GM19395 (cell line): ENCODE data around the gene RHBDD1.
A peak's percentile ranks its signal among the peaks of the same experiment; 100 is the strongest.

ENCODE experiments used
- ATAC-seq: cut with Tn5 transposase; IDR thresholded peaks from one replicate; pipeline ENCODE4 v1.9.1; 2021; ENCODE audit warnings: mild to moderate bottlenecking, moderate library complexity; ENCODE audit not compliant: unreplicated experiment

RHBDD1 gene, protein sequence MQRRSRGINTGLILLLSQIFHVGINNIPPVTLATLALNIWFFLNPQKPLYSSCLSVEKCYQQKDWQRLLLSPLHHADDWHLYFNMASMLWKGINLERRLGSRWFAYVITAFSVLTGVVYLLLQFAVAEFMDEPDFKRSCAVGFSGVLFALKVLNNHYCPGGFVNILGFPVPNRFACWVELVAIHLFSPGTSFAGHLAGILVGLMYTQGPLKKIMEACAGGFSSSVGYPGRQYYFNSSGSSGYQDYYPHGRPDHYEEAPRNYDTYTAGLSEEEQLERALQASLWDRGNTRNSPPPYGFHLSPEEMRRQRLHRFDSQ

DNA sequence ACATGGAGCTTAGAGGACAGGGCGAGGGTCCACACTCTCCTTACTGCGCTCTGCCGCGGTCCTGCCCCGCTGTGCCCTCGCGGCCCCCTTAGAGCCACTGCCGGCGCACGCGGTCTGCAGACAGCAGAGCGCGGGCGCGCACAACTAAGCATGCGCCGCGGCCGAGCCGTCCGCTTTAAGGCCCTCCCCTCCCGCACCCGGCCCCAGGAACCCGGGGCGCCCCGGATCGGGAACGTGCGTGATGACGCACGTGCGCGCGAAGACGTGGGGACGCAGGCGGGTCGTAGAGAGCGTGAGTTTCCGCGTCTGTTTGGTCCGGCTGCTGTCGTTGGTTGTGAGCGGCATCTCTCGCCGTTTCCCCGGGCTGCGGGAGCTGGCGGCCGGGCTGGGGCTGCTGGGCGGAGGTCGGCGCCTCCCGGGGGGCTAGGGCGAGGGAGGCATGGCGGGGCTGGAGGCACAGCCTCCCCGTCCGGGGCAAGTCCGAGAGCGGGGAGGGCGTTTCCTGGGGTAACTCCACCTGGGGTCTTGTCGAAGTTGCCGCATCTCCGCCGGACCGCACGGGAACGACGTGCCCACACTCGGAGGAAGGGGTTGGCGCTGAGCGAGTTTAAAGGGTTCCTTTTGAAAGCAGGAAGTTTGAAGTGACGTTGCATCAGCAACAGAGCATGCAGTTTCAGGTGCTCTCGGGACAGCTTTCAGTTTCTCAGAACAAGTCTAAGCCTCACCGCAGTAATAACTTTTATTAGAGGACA lies at the start of gene RHBDD1:
Gene RHBDD1 (plus strand): TSS at position 259 of the 752 bp plus-strand sequence. CDS start 28,640 bp downstream, outside the sequence.
- peak; percentile 89 for ATAC-seq

DNA sequence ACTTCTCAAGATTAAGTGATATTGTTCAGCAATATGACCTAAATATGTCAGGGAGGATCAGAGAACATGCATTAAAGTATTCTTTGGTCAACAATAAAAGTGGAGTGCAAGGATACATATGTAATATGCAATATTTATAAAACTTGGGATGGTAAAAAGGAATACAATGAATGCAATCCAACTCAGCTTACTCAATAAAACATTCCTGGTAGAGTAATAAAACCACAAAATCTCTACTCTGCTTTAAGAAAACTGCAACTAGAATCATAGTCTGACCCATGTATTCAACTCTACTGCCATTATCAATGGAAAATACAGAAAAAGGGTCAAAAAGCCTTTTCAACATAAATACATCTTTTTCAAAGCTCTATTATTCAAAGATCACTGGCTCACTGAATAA lies 47.8 kb upstream of the RHBDD1 start:
- no peak for ATAC-seq

DNA sequence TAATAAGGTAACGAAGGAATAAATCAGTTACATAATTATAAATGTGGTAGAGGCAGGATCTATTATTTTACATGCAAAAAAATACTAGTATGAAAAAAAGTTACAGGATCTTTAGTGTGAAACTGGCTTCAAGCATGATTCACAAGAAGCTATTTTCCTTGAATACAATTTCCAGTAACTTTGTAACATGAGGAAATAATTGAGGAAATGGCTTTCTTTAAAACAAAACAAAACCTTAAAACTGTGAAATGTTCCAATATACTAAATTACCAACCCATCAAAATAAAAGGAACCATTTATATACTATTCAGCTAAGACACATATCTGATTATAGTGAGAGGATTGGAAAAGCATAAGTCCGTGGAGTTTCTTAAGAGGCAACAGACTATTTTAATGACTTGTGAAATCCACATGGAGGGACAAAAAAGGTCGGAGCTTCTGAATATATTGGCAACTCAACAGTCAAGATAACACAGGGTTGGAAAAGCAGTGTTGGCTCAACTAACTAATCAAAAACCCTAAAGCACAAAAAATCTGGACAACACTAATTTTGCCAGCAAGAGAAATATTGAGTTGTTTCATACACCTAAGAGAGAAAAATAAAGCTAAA lies 46.9 kb upstream of the RHBDD1 start:
- no peak for ATAC-seq

DNA sequence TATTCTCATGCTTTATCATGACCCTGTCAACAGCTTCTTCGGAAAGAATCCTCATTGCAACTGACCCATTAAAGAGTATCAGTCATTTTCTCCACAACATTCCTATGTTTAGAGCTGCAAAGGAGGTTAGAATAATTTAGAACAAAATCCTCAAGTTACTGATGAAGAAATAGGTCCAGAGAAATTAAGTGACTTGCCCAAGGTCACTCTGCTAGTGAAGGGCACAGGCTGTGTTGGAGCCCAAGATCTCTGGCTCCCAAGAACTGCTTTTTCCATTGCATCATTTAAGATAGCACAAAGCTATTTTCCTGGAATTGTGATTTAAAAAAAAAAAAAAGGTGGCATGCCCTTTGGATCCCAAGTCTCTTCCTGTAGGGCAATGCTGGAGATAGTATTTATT lies 45.8 kb upstream of the RHBDD1 start:
- ATAC-seq, result no peak

DNA sequence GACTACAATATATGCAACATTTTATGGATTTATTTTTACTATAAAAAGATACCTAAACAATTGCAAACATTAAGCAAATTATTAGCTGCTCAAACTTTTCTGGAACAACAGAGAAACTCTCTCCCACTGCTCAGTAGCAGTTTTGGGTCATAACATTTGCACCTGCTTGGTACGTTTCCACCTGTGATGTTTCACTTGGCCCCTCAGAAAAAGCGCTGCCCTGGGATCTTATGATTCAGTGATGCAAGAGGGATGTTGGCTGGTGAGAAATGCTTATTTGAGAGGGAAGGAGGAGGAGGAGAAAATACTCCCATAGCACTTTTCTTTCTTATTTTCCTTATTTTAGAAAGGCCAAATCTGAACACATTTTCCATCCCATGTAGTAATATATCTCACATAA lies 45.4 kb upstream of the RHBDD1 start:
- no peak for ATAC-seq

DNA sequence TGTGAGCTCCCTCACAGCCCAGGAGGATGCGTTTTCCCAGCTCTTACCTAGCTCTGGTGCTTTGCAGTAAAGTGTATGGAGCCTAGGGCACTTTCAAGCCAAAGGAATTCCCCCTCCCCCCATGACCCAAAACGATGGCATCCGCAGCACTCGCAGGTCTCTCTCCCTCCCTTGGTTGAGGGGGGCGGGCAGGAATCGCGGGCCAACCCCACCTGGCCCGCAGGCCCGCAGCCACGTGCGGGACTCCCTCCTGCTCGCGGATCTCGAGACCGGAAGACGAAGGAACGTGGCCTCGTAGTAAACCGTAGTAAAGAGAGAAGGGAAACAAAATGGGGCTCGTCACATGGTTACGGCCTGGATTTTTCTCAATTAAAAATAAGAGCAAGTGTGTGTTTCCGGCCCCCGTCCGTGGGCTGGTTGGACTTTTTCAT lies 44.8 kb upstream of the RHBDD1 start:
- peak; percentile 83 for ATAC-seq

DNA sequence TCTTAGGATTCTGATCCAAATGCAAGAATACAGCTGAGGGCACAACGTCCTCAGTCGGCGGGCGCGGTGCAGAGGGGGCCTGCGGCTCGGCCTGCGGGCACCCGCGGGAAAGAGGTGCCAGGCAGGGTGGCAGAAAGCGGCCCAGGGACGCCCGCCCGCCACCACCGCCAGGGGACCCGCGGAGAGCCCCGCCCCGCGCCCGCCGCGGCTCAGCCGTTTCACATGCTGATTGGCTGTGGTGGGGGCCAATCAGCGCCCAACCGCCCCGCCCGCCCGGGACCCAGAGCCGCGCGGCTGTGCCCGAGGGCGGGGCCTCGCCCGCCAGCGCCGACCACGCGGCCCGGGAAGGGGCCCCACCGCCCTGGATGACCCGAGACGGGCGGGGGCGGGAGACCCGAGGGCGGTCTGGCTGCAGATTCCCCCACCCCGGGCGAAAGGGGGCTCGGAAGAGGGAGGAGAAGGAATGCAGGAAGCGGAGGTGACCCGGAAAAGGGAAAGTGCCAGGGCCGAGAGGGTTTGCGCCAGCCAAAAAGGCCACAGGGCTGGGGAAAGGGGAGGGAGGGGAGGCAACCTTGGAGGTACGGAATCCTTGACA lies 44.3 kb upstream of the RHBDD1 start:
- ATAC-seq, result peak; percentile 97

DNA sequence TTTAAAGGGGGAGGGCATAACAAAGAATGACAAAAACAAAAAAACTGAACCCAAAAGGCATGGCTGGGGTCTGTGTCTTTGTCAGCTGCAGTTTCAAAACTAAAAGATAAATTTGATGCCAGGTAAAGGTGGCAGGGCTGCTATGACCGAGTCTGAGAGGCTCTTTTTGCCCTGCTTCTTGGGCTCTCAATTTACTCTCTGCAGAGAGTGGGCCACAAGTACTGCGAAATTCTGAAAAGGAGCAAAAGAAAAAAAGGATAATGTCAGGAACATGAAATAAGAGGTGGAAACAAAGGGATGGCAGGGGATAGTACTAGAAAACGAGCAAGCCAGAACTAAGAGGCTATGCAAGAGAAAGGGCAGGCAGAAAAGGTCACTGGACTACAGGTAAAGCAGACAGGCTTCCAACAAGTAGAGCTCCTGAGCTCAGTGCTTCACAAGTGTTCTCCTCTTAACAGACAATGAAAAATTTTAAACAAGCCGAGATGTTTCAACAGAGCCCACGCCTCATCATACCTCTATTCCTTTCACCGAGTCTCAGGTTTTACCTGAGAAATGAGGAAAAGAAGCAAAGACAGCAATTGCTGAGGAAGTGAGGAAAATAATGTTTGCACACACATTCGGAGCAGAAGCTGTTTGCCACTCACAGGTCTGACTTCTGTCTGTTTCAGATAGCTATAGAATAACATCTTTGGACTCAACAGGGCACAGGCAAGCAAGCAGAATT lies 43.5 kb upstream of the RHBDD1 start:
- no peak for ATAC-seq

DNA sequence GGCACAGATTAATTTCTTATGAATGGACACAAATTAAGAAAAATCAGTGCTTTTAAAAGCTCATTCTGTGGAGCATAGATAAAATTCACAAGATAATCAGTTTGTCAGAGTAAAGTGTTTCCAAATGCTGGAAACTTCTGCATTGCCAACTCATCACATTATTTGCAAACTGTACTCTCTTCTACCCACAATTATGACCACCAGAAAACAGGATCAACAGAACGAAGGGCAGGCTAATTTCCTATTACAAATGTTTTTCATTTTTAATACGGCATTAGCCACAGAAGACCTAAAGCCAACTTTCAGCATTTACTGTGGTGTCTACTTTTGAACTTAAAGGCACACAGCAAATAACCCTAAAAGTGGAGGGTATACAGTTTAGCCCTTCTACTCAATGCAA lies 42.2 kb upstream of the RHBDD1 start:
- ATAC-seq, result no peak

DNA sequence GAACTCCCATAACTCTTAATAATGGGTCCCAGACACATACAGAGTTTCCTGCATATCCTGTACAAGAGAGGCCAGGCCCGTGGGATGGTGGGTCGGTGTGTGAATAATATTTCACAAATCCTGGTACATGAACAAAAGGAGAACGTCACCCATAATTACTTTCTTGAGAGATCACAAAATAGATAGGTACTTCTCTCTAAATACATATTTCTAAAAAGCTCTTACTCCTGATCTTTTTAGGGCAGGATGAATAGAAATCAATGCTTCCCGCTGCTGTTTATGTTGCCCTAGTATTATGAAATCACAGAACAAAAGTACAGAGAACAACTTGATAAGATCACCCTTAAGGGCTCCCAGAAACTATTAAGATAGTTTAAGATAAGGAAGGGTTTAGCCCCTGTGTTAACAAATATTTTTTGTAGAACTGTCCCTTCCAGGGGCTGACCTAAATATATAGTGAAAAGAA lies 41.6 kb upstream of the RHBDD1 start:
- no peak for ATAC-seq

DNA sequence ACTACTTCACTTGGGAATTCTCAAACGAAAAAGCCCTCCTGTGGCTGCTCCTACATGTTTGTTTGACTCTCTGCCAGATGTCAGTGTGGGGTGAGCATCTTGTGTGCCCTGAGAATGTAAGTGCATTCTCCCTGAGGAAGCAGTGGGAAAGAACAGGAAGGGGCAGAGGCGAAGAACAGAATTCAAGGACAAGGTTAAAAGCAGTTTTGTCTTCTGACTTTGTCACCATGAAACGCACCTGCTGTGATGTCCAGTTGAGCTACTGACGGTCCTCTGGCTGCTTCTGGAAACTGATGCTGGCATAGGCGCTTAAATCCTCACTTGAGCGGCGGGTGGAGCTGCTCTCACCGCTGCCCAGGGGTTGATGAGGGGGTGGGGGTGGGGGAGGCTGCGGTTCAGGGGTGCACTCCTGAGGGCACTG lies 41.1 kb upstream of the RHBDD1 start:
- no peak for ATAC-seq

DNA sequence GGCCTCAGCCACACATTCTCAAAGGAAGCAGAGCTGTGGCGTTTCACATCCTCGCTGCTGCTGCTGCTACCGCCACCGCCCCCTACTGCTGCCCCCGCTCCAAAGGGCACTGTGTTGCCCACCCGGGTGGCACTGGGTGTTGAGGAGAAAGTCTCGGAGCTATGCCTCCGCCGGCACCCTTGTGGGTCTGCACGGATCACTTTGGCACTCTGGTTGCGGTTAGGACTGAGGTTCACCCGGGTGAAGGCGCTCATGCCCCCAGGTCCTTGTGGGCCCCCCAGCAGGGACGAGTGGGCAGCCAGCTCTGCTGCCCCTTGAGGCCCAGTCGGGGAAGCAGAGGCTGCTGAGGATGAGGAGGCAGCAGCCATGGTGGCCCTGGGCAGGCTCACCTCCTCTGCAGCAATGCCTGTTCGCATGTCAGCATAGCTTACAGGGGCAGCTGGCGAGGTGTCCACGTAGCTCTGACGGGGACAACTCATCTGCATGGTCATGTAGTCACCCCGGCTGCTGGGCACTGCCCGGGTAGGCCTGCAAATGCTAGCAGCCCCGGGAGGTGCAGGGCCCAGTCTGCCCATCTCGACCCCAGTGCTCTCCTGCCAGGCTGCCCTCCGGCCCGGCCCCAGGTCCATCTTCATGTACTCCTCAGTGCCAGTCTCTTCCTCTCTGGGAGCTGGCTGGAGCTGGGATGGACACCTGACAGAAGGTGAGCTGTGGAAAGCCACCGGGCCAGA lies 40.4 kb upstream of the RHBDD1 start:
- no peak for ATAC-seq

DNA sequence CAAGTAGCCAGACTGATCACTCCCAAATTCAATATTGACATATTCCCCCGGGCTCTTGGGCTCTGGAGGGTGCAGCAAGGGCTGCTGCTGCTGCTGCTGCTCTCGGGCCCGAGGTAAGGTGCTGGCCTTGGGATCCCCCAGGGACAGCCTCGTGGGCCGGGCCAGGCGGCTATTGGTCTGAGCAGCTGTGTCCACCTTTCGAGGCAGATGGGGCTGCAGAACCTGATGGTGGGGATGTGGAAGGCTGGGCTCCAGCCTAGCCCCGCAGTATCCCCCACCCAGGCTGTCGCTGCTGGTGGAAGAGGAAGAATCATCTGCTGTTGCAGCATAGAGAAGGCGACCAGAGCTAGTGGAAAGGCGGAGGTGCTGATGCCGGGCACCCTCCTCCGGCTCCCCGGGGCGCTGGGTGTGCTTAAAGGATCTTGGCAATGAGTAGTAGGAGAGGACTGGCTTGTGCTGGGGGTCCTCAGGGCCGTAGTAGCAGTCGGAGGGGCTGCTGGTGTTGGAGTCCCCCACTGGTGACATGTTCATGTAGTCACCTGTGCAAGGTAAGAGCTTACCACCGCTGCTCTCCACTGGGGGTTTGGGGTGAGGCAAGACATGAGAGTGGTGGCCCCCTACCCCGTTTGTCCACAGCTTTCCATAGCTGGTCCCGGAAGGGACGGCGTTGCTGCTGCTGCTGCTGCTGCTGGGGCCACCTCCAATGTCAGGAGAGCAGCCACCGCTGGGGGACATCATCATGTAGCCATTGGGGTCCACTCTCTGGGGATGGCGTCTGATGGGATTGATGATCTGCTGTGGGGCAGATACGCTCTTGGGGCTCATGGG lies 39.6 kb upstream of the RHBDD1 start:
- ATAC-seq, result no peak

DNA sequence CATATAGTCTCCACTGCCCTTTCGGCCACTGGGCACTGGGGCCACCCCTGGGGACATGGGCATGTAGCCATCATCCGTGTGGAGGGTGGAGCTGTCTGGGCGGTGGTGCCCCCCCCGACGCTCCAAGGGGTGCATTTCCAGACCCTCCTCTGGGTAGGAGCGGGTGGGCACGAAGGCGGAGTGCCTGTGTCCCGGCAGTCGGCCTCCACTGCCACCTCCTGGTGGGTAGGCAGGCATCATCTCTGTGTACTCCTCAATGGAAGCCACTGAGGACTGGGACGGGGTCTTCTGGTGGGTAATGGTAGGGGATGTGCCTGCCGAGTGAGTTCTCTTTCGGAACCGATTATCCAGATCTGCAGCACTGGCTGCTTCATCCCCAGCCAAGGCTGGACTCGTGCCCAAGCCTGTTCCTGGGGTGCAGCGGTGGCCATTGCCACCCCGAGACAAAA lies 39.0 kb upstream of the RHBDD1 start:
- ATAC-seq, result no peak

DNA sequence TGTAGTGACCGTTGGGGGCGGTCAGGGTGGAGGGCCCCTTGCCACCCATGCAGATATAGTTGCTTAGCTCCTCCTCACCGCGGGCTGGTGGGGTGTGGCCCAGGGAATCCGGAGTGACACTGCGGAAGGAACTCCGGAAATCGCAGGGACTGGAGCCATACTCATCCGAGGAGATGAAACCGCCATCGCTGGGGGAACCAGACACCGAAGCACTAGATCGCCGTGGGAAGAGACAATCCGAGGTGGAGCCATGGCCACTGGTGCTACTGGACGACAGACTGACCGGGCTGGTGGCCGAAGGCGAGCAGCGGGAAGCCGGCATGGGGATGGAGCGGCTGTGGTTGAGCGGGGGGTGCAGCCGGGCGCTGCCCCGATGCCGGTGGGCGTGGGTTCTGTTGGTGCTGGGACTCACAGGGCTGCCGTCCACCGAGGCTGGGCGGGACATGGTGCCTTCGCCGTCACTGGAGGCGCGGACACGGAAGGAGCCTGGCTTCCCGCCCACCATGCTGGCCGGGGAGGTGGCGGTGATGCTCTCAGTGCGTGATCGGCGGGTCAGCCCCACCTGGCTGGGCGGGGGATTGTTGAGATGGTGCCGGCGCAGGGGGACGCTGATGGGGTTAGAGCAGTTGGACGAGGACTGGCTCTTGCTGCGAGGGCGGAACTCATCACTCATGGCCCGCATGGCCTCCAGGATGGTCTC lies 38.4 kb upstream of the RHBDD1 start:
- no peak for ATAC-seq

DNA sequence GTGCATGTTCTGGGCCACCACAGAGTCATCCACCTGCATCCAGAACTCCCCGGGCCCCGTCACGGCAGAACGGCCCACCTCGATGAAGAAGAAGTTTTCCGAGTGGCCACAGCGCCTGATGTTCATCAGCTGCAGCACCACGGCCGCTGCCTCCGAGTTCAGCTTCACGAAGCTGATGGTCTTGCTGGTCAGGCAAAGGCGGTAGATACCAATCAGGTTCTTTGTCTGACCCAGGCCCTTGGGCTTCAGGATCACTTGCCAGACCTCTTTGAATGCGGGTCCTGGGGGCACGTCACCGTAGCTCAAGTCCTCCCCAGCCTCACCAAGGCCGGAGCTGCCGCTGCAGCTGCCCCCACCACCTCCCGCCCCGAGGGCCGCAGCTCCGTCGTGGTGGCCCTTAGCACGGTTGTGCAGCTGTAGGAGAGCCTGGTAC lies 37.8 kb upstream of the RHBDD1 start:
- no peak for ATAC-seq

DNA sequence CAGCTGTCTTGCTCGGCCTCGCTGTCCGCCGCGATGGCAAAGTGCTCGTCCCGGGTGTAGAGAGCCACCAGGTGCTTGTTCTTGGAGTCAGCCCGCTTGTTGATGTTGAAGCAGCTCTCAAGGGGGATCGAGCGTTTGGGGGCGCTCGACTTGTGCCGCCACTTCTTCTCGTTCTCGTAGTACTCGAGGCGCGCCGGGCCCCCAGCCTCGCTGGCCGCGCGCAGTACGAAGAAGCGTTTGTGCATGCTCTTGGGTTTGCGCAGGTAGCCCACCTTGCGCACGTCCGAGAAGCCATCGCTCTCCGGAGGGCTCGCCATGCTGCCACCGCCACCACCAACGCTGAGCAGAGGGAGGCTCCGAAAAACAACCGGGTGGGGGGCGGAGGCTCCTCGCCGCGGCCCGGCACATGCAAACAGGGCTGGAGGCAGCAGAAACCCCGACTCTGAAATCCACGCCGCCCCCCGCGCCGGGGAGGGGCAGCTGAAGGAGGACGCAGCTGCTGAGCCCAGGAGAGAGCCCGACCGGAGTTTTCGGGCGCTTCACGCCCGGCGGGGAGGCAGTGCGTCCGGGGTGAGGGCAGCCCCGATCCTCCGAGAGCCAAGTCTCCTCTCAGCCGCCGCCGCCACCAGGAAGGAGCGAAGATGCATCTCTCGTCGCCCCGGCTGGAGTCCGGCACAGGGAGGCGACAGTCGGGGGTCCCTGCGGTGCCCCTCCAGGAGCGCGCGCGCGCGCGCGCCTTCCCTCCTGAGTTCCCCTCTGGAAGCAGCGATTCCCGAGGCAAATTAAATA lies 37.2 kb upstream of the RHBDD1 start:
- peak; percentile 38 for ATAC-seq
